ENCODE results near the gene ECPAS. TPM values are rescaled to one million over a fixed set of nuclear protein-coding genes. Genes with fewer than 3 reads are reported as not detected.
"Not testable (repeated sequence)": the region's sequence is repeated elsewhere in the genome, so short reads cannot be mapped to it uniquely, and the experiment has no call there.

The ECPAS gene
- total RNA-seq, 4 donors from 2014 or later: 59.4 to 98.4 (median 86.3) TPM

GRCh38 chr9:111455638-111456037, 28.5 kb downstream of the ECPAS start:
- 96% methylated on average over 2 of the region's 2 CpGs for WGBS
- TF ChIP-seq CTCF (IDR thresholded peaks at IDR 0.05): no peak
- TF ChIP-seq POLR2AphosphoS5 (IDR thresholded peaks at IDR 0.05): no peak
- TF ChIP-seq EP300 (IDR thresholded peaks at IDR 0.05): no peak
- TF ChIP-seq POLR2A (IDR thresholded peaks at IDR 0.05): no peak
- no peaks in the 10 kb centered on the region for H3K9me3 ChIP-seq
- peaks cover 42% of the 10 kb centered on the region for H3K4me1 ChIP-seq
- H3K27ac ChIP-seq: no peak overlapping the region
- H3K4me3 ChIP-seq: no peak overlapping the region
- H3K36me3 ChIP-seq: no peaks in the 10 kb centered on the region
- no peaks in the 10 kb centered on the region for H3K27me3 ChIP-seq
- DNase-seq (ENCODE audit: low spot score in 2 of 2): no peak

- no peak overlapping the region for H3K27ac ChIP-seq
- DNase-seq (ENCODE audit: low spot score in 2 of 2): no peak
- H3K36me3 ChIP-seq: peaks cover under 1% of the 10 kb centered on the region
- no peak overlapping the region for H3K4me3 ChIP-seq
- H3K27me3 ChIP-seq: no peaks in the 10 kb centered on the region
- no peaks in the 10 kb centered on the region for H3K9me3 ChIP-seq
- 99% methylated on average over 5 of the region's 5 CpGs for WGBS
- peaks cover 43% of the 10 kb centered on the region for H3K4me1 ChIP-seq
- TF ChIP-seq EP300 (IDR thresholded peaks at IDR 0.05): no peak
- no peak for TF ChIP-seq POLR2AphosphoS5 (IDR thresholded peaks at IDR 0.05)
- no peak for TF ChIP-seq POLR2A (IDR thresholded peaks at IDR 0.05)
- no peak for TF ChIP-seq CTCF (IDR thresholded peaks at IDR 0.05)
Measured at GRCh38 chr9:111454751-111455150, 29.4 kb downstream of the ECPAS start.

DNA sequence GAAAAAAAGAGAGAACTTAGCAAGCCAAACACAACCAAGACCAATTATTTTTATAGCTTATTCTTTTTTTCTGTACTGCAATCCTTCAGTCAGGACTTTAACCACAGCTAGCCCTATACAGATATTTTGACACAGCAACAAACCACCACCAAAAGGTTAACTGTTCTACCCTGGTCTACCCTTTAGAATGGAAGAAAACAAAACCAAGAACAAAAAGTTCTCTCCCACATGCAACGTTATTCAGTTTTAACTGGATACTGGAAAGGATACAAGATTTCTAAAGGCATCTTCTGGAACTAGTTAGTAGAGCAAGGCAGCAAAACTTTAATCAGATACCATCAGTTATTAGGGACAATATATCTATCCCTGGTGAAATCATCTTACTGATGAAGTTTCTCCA, 32.6 kb downstream of the ECPAS start:
- Histone ChIP-seq H3K4me1 (peaks cover 22% of the 10 kb centered on the region), H3K9me3 (no peaks in the 10 kb centered on the region), H3K27ac (peak overlapping the region; percentile 46), H3K36me3 (peaks cover 7% of the 10 kb centered on the region), H3K27me3 (no peaks in the 10 kb centered on the region), H3K4me3 (peak overlapping the region; percentile 2)
- WGBS: 23% methylated on average over 1 of the region's 1 CpG
- TF ChIP-seq CTCF (IDR thresholded peaks at IDR 0.05) (no peak), POLR2A (IDR thresholded peaks at IDR 0.05) (no peak), POLR2AphosphoS5 (IDR thresholded peaks at IDR 0.05) (no peak), EP300 (IDR thresholded peaks at IDR 0.05) (no peak)
- DNase-seq (ENCODE audit: low spot score in 2 of 2): no peak

- WGBS: 69% methylated on average over 2 of the region's 2 CpGs
- peaks cover 20% of the 10 kb centered on the region for H3K4me1 ChIP-seq
- no peaks in the 10 kb centered on the region for H3K27me3 ChIP-seq
- H3K36me3 ChIP-seq: peaks cover 11% of the 10 kb centered on the region
- H3K27ac ChIP-seq: no peak overlapping the region
- TF ChIP-seq POLR2A (IDR thresholded peaks at IDR 0.05): no peak
- no peak for TF ChIP-seq POLR2AphosphoS5 (IDR thresholded peaks at IDR 0.05)
- H3K4me3 ChIP-seq: no peak overlapping the region
- no peaks in the 10 kb centered on the region for H3K9me3 ChIP-seq
- DNase-seq (ENCODE audit: low spot score in 2 of 2): no peak
Measured at GRCh38 chr9:111450124-111450523, 34.1 kb downstream of the ECPAS start.

DNA sequence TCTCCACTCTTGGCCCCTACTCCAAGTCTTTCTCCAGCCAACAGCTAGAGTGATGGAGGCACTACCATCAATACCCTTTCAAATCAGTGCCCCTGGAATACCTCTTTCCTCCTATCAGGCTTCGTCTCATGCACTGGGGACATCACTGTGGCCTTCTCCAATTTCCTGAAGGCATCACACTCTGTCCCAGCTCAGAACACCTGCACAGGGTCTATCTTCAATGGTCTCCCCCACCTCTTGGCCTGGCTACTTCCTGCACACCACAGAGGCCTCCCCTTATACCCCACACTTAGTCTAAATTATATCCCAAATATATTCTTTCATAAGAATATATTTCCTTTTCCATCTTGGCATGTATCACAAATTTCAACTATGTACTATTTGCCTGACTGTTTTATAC, 34.5 kb downstream of the ECPAS start:
- WGBS: 93% methylated on average over 1 of the region's 1 CpG
- Histone ChIP-seq H3K27ac (no peak overlapping the region), H3K9me3 (no peaks in the 10 kb centered on the region), H3K36me3 (peaks cover 11% of the 10 kb centered on the region), H3K4me3 (no peak overlapping the region), H3K4me1 (peaks cover 20% of the 10 kb centered on the region), H3K27me3 (no peaks in the 10 kb centered on the region)
- DNase-seq (ENCODE audit: low spot score in 2 of 2): no peak
- TF ChIP-seq POLR2A (IDR thresholded peaks at IDR 0.05) (no peak), CTCF (IDR thresholded peaks at IDR 0.05) (no peak), POLR2AphosphoS5 (IDR thresholded peaks at IDR 0.05) (no peak)

DNA sequence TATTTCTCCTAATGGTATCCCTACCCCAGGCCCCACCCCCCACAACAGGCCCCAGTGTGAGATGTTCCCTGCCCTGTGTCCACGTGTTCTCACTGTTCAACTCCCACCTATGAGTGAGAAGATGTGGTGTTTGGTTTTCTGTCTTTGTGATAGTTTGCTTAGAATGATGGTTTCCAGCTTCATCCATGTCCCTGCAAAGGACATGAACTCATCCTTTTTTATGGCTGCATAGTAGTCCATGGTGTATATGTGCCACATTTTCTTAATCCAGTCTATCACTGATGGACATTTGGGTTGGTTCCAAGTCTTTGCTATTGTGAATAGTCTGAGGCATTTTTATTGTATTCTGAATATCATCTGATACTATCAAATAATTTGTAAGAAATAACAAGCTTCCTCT, 38.4 kb downstream of the ECPAS start:
- WGBS: 96% methylated on average over 1 of the region's 1 CpG
- not testable (repeated sequence) for H3K9me3 ChIP-seq; H3K4me3 ChIP-seq; H3K27ac ChIP-seq; H3K4me1 ChIP-seq; H3K27me3 ChIP-seq; DNase-seq (ENCODE audit: low spot score in 2 of 2)
- peaks cover 25% of the 10 kb centered on the region for H3K36me3 ChIP-seq

Data from suprapubic skin (tissue), 4 donors.